K562 (cell line): ENCODE data around the gene PPP1R13L. TPM values are rescaled to one million over a fixed set of nuclear protein-coding genes. Genes with fewer than 3 reads are reported as not detected.

Experiments used
- ETV5 ChIP-seq: sonication (generic); formaldehyde crosslinking; IDR thresholded peaks from 2 replicates; pipeline ENCODE4 v1.4.0; 2020; ENCODE audit warnings: low read depth, mild to moderate bottlenecking, missing genetic modification reagents
- HDAC2 ChIP-seq: fragments of 450-650 bp; IDR thresholded peaks from 2 replicates; pipeline ENCODE4 v1.6.1; 2016; ENCODE audit warnings: mild to moderate bottlenecking
- KLF13 ChIP-seq: fragments of 450-650 bp; IDR thresholded peaks from 2 replicates; pipeline ENCODE4 v1.6.1; 2016; ENCODE audit warnings: missing genetic modification characterization, low read depth, mild to moderate bottlenecking, missing compliant biosample characterization, moderate library complexity, borderline replicate concordance
- MYC ChIP-seq, 2 experiments: fragments of 250-450 bp in 1 of 2; sonication (Bioruptor Pico) in 1 of 2; IDR thresholded peaks; 2 replicates each; pipeline versions ENCODE4 v1.5.1 to v1.6.1; 2012 to 2021; ENCODE audit warnings: low read depth in 2 of 2, borderline replicate concordance in 1 of 2, improper control_type of control experiment in 1 of 2, low read length in 1 of 2, mild to moderate bottlenecking in 1 of 2, moderate library complexity in 1 of 2
- PHF20 ChIP-seq: fragments of 450-650 bp; IDR thresholded peaks from 2 replicates; pipeline ENCODE4 v1.6.1; 2018; ENCODE audit not compliant: partially characterized antibody
- SOX6 ChIP-seq: fragments of 450-650 bp; IDR thresholded peaks from 2 replicates; pipeline ENCODE4 v1.6.1; 2014; ENCODE audit warnings: mild to moderate bottlenecking
- ZBTB49 ChIP-seq: sonication (generic); formaldehyde crosslinking; IDR thresholded peaks from 2 replicates; pipeline ENCODE4 v1.8.0; 2022; ENCODE audit warnings: missing genetic modification reagents, mild to moderate bottlenecking, borderline replicate concordance
- ZEB2 ChIP-seq: fragments of 450-650 bp; IDR thresholded peaks from 2 replicates; pipeline ENCODE4 v1.6.1; 2016
- ZNF143 ChIP-seq: sonication (generic); formaldehyde crosslinking; IDR thresholded peaks from 2 replicates; pipeline ENCODE4 v1.9.0; 2022; ENCODE audit warnings: mild to moderate bottlenecking, missing genetic modification reagents
- ZNF589 ChIP-seq: fragments of 200-800 bp; sonication (Bioruptor generic); IDR thresholded peaks from 2 replicates; pipeline ENCODE4 v1.6.1; 2016; ENCODE audit warnings: low read depth, missing genetic modification characterization, missing compliant biosample characterization
- ZNF699 ChIP-seq: fragments of 250-450 bp; sonication (Bioruptor Pico); IDR thresholded peaks from 2 replicates; pipeline ENCODE4 v1.8.0; 2021; ENCODE audit warnings: mild to moderate bottlenecking, moderate library complexity; ENCODE audit not compliant: insufficient replicate concordance
- ZNF764 ChIP-seq: fragments of 250-450 bp; sonication (Bioruptor Pico); IDR thresholded peaks from 2 replicates; pipeline ENCODE4 v1.4.0; 2020; ENCODE audit warnings: low read depth, mild to moderate bottlenecking, moderate library complexity
- polyA plus RNA-seq, 8 experiments: library from polyadenylated mRNA; depleted of rRNA in 4 of 8; stranded (reverse) in 5 of 8; unstranded in 3 of 8; fragments of >200 nt; fragmentation: Nextera tagmentation in 2 of 8; fragmentation: Illumina TruSeq in 1 of 8; extraction: Ambion mirVana in 2 of 8; extraction: Trizol in 1 of 8; gene quantifications; 2 replicates each; pipeline versions ENCODE4 v1.2.1 to v1.2.3, GENCODE V29; 2011 to 2014; ENCODE audit warnings: inconsistent platforms in 1 of 8, missing spikeins in 1 of 8
- total RNA-seq, 7 experiments: library from RNA; depleted of rRNA in 6 of 7; stranded (reverse); fragments of >200 nt in 6 of 7; fragmentation: Illumina TruSeq in 2 of 7; extraction: Trizol in 2 of 7; gene quantifications; 2 replicates each; pipeline versions ENCODE4 v1.2.1 to v1.2.3, GENCODE V29; 2011 to 2021; ENCODE audit warnings: low replicate concordance in 1 of 7
- TF ChIP-seq, protein P1 (sequence below), 2 experiments: fragments of 450-650 bp; IDR thresholded peaks; 2 replicates each; pipeline ENCODE4 v1.6.1; 2016; ENCODE audit warnings: mild to moderate bottlenecking in 2 of 2, borderline replicate concordance in 1 of 2, low read depth in 1 of 2, moderate library complexity in 1 of 2
- TF ChIP-seq, protein P2 (sequence below): fragments of 250-450 bp; sonication (Bioruptor Pico); IDR thresholded peaks from 2 replicates; pipeline ENCODE4 v1.8.0; 2021; ENCODE audit warnings: moderate library complexity, mild to moderate bottlenecking, inconsistent platforms
- TF ChIP-seq, protein P3 (sequence below): fragments of 250-450 bp; sonication (Bioruptor Pico); IDR thresholded peaks from 2 replicates; pipeline ENCODE4 v1.8.0; 2022; ENCODE audit warnings: moderate library complexity, mild to moderate bottlenecking, inconsistent platforms

The PPP1R13L gene
- total and polyA plus RNA-seq, 9 of the 15 experiments (the other 6 are each of a cell fraction or from before 2014, with no cell fraction given), result 0.32 to 6.7 (median 2.0) TPM

- peak; percentile 87 for TF ChIP-seq ZEB2
- no peak for TF ChIP-seq ZNF764
- peak; percentile 12; the same call in 1 of the 2 replicates for TF ChIP-seq HDAC2
- TF ChIP-seq PHF20, result peak; percentile 62
- TF ChIP-seq, protein P1, sequence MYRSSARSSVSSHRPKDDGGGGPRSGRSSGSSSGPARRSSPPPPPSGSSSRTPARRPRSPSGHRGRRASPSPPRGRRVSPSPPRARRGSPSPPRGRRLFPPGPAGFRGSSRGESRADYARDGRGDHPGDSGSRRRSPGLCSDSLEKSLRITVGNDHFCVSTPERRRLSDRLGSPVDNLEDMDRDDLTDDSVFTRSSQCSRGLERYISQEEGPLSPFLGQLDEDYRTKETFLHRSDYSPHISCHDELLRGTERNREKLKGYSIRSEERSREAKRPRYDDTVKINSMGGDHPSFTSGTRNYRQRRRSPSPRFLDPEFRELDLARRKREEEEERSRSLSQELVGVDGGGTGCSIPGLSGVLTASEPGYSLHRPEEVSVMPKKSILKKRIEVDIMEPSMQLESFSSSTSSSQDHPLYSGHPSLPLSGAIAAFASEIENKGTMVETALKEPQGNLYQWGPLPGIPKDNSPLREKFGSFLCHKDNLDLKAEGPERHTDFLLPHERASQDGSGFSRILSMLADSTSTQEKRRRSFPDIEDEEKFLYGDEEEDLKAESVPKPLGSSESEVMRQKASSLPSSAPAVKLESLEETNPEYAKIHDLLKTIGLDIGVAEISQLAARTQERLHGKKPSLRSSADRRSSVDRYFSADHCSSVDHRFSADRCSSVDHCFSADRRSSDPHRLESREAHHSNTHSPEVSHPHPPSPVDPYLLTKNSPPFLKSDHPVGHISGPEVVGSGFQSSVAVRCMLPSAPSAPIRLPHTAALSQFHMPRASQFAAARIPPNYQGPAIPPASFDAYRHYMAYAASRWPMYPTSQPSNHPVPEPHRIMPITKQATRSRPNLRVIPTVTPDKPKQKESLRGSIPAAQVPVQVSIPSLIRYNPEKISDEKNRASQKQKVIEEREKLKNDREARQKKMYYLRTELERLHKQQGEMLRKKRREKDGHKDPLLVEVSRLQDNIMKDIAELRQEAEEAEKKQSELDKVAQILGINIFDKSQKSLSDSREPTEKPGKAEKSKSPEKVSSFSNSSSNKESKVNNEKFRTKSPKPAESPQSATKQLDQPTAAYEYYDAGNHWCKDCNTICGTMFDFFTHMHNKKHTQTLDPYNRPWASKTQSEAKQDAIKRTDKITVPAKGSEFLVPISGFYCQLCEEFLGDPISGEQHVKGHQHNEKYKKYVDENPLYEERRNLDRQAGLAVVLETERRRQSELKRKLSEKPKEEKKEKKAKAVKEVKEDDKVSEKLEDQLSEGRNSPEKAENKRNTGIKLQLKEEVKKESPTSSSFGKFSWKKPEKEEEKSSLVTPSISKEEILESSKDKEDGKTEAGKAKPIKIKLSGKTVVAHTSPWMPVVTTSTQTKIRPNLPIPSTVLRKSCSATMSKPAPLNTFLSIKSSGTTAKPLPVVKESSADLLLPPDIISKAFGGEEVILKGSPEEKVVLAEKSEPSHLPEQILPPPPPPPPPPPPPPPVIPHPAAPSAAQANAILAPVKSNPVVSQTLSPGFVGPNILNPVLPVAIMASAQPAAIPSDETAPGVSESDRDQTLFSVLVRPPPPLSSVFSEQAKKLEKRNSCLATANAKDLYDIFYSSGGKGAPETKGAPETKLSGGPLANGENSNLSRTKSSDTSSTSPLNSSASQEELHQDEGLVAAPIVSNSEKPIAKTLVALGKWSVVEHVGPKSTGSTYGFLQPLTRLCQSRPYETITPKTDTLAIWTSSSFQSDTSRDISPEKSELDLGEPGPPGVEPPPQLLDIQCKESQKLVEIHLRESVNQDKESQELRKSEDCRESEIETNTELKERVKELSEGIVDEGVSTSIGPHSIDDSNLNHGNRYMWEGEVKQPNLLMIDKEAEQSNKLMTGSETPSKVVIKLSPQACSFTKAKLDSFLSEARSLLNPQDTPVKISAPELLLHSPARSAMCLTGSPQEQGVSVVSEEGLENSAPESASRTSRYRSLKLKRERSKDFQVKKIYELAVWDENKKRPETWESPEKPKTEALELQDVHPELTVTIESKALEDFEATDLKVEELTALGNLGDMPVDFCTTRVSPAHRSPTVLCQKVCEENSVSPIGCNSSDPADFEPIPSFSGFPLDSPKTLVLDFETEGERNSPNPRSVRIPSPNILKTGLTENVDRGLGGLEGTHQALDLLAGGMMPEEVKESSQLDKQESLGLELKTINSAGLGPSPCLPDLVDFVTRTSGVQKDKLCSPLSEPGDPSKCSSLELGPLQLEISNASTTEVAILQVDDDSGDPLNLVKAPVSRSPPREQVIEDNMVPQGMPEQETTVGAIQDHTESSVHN (IDR thresholded peaks at IDR 0.05; ENCODE audit: borderline replicate concordance in 1 of 2, low read depth in 1 of 2), result 0 out of 4 replicates have a peak, but pooled peaks of 1 of the 2 experiments have one; percentile 10
- no peak for TF ChIP-seq KLF13 (tag)
- TF ChIP-seq, protein P2, sequence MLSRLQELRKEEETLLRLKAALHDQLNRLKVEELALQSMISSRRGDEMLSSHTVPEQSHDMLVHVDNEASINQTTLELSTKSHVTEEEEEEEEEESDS, result no peak
- TF ChIP-seq SOX6, result peak; percentile 69
- peak; percentile 96 for TF ChIP-seq MYC (IDR thresholded peaks at IDR 0.05; ENCODE audit: low read depth, low read length)
- TF ChIP-seq MYC (CRISPR knock-in tag; IDR thresholded peaks at IDR 0.05; ENCODE audit: borderline replicate concordance, low read depth), result peak; percentile 94
- TF ChIP-seq ZNF589 (CRISPR knock-in tag), result no peak
- TF ChIP-seq, protein P3, sequence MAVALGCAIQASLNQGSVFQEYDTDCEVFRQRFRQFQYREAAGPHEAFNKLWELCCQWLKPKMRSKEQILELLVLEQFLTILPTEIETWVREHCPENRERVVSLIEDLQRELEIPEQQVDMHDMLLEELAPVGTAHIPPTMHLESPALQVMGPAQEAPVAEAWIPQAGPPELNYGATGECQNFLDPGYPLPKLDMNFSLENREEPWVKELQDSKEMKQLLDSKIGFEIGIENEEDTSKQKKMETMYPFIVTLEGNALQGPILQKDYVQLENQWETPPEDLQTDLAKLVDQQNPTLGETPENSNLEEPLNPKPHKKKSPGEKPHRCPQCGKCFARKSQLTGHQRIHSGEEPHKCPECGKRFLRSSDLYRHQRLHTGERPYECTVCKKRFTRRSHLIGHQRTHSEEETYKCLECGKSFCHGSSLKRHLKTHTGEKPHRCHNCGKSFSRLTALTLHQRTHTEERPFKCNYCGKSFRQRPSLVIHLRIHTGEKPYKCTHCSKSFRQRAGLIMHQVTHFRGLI (CRISPR knock-in tag), result no peak
- no peak for TF ChIP-seq ZNF143
- TF ChIP-seq ZBTB49 (CRISPR knock-in tag), result no peak
- TF ChIP-seq ZNF699 (CRISPR knock-in tag), result no peak
- TF ChIP-seq ETV5 (CRISPR knock-in tag), result peak; percentile 86; the same call in 1 of the 2 replicates
Measured at GRCh38 chr19:45423589-45424190, 18.8 kb upstream of the PPP1R13L start, which contains the start of gene ERCC1 (continued).
